IPS-20b (cell line): ENCODE measurements around the gene TTC23L.
"Not testable (repeated sequence)": the region's sequence is repeated elsewhere in the genome, so short reads cannot be mapped to it uniquely, and the experiment has no call there.

Source experiments
- H3K27ac ChIP-seq: one replicate; pipeline ENCODE4 v1.5.1; 2013; ENCODE audit warnings: low read length
- H3K27me3 ChIP-seq: 2 replicates; pipeline ENCODE4 v1.6.1; 2013; ENCODE audit warnings: mild to moderate bottlenecking, low read length, inconsistent platforms; ENCODE audit not compliant: insufficient read depth
- H3K36me3 ChIP-seq: 2 replicates; pipeline ENCODE4 v1.6.1; 2013; ENCODE audit warnings: low read depth, mild to moderate bottlenecking, inconsistent platforms, low read length, moderate library complexity; ENCODE audit not compliant: insufficient read depth
- H3K4me1 ChIP-seq: 2 replicates; pipeline ENCODE4 v1.6.1; 2013; ENCODE audit warnings: mild to moderate bottlenecking, control low read depth, inconsistent platforms, low read length, moderate library complexity; ENCODE audit not compliant: insufficient read depth
- H3K4me3 ChIP-seq: 2 replicates; pipeline ENCODE4 v1.5.1; 2013; ENCODE audit warnings: mild to moderate bottlenecking, low read length, inconsistent platforms
- H3K9ac ChIP-seq: 2 replicates; pipeline ENCODE4 v1.6.1; 2013; ENCODE audit warnings: low read depth, mild to moderate bottlenecking, inconsistent platforms, low read length, moderate library complexity
- H3K9me3 ChIP-seq: 2 replicates; pipeline ENCODE4 v1.6.1; 2013; ENCODE audit warnings: mild to moderate bottlenecking, low read depth, low read length, inconsistent platforms; ENCODE audit not compliant: insufficient read depth

TTC23L gene

DNA sequence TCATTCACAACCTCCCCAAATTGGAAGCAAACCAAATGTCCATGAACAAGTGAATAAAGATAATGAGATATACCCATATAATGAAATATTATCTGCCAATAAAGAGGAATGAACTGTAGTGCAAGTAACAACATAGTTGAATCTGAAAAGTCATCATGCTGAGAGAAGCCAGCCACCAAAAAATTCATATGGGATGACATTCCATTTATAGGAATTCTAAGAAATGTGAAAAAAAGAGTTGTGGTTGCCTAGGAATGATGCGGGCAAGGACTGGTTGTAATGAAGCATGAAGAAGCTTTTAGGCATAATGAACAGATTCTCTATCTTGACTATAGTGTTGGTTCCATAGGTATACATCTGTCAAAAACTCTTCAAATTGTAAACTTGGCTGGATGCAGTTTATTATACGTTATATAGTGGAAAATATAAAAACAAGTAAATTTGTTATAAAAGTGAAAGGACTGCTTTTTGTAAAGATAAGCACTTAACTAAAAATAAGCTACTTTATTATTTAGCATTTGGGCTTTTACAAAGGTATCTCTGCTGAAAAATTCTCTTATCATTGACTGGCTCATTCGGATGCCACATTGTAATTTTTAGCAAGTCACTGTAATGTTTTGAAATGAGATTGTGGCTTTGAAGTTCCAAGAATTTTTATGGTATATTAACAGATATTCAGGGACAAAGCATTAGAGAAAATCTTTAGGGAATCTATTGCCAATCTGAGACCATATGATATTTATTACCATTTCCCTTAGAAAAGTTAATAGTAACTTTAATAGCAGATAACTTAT is 21.2 kb upstream of the TTC23L start:
- Histone ChIP-seq H3K27me3 (no peaks in the 10 kb centered on the region), H3K4me3 (no peak overlapping the region), H3K27ac (no peak overlapping the region), H3K36me3 (peaks cover 85% of the 10 kb centered on the region), H3K9ac (no peak overlapping the region), H3K9me3 (no peaks in the 10 kb centered on the region), H3K4me1 (no peaks in the 10 kb centered on the region)

DNA sequence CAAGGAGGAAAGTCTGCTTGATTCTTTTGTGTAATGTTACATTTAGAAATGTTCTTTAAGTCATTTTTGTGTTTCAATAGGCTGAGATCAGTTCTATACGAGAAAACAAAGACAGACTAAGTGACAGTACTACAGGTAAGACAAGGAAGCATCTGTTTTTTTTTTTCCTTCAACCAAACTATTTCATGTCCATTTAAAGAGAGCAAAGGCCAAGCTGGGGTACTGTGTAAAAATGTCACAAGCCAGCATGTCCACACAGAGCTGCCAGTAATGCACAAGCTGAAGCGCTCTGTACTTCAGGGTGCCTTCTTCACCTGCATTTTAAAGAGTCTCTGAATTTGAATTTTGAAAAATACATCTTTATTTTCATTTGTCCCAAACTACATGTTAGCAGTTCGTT is 20.2 kb upstream of the TTC23L start:
- H3K36me3 ChIP-seq, result peaks cover 85% of the 10 kb centered on the region
- H3K9me3 ChIP-seq, result no peaks in the 10 kb centered on the region
- H3K27ac ChIP-seq, result no peak overlapping the region
- no peak overlapping the region for H3K4me3 ChIP-seq
- no peaks in the 10 kb centered on the region for H3K27me3 ChIP-seq
- H3K4me1 ChIP-seq, result no peaks in the 10 kb centered on the region
- H3K9ac ChIP-seq, result no peak overlapping the region

DNA sequence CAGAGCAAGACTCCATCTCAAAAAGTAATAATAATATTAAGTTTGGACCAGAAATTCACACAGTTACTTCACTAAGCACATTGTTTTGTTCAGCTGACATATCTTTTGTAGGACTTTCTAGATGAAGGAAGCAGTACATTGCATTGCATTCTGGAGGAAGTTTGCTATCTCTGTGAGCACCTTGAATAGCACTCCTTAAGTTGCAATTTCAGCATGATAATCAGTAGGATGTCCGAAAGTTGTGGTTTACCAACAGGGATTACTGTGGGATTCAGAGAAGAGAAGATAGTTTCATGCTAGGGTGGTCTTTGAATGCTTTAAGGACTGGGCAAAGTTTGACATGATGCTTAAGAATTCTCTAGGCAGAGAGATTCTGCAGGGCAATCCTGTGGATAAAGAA is 18.4 kb upstream of the TTC23L start:
- H3K36me3 ChIP-seq, result peaks cover 85% of the 10 kb centered on the region
- H3K27me3 ChIP-seq, result no peaks in the 10 kb centered on the region
- H3K9me3 ChIP-seq, result no peaks in the 10 kb centered on the region
- no peak overlapping the region for H3K27ac ChIP-seq
- H3K9ac ChIP-seq, result no peak overlapping the region
- H3K4me3 ChIP-seq, result no peak overlapping the region
- no peaks in the 10 kb centered on the region for H3K4me1 ChIP-seq

DNA sequence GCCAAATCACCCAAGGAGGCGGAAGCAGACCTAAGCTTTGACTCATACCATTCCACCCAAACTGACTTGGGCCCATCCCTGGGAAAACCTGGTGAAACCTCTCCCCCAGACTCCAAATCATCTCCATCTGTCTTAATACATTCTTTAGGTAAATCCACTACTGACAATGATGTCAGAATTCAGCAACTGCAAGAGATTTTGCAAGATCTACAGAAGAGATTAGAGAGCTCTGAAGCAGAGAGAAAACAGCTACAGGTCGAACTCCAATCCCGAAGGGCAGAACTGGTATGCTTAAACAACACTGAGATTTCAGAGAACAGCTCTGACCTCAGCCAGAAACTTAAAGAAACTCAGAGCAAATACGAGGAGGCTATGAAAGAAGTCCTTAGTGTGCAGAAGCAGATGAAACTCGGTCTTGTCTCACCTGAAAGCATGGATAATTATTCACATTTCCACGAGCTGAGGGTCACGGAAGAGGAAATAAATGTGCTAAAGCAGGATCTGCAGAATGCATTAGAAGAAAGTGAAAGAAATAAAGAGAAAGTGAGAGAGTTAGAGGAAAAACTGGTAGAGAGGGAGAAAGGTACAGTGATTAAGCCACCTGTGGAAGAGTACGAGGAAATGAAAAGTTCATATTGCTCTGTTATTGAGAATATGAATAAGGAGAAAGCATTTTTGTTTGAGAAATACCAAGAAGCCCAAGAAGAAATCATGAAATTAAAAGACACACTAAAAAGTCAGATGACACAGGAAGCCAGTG is 15.8 kb upstream of the TTC23L start:
- no peaks in the 10 kb centered on the region for H3K4me1 ChIP-seq
- H3K36me3 ChIP-seq, result peaks cover 91% of the 10 kb centered on the region
- no peak overlapping the region for H3K27ac ChIP-seq

DNA sequence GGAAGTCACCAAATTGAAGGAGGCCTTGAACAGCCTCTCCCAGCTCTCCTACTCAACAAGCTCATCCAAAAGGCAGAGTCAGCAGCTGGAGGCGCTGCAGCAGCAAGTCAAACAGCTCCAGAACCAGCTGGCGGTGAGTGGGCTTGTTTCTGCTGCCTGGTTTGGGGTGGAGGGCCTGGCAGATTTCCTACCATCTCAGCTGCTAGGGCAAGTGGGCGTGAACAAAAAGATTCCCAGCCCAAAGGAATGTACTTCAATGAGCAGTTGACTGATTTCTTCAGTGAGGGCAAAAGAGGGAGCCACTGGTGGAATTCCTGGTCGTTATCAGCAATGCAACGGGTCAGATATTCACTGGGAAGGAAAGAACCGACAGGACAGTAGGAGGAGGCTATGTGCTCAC is 12.6 kb upstream of the TTC23L start:
- Histone ChIP-seq H3K36me3 (peaks cover 95% of the 10 kb centered on the region), H3K27me3 (no peaks in the 10 kb centered on the region), H3K4me1 (no peaks in the 10 kb centered on the region), H3K9me3 (no peaks in the 10 kb centered on the region), H3K27ac (no peak overlapping the region), H3K9ac (no peak overlapping the region), H3K4me3 (no peak overlapping the region)

More for the DNA sequence above, 15.8 kb upstream of the TTC23L start:
- Histone ChIP-seq H3K9me3 (no peaks in the 10 kb centered on the region), H3K9ac (no peak overlapping the region), H3K4me3 (no peak overlapping the region), H3K27me3 (no peaks in the 10 kb centered on the region)

DNA sequence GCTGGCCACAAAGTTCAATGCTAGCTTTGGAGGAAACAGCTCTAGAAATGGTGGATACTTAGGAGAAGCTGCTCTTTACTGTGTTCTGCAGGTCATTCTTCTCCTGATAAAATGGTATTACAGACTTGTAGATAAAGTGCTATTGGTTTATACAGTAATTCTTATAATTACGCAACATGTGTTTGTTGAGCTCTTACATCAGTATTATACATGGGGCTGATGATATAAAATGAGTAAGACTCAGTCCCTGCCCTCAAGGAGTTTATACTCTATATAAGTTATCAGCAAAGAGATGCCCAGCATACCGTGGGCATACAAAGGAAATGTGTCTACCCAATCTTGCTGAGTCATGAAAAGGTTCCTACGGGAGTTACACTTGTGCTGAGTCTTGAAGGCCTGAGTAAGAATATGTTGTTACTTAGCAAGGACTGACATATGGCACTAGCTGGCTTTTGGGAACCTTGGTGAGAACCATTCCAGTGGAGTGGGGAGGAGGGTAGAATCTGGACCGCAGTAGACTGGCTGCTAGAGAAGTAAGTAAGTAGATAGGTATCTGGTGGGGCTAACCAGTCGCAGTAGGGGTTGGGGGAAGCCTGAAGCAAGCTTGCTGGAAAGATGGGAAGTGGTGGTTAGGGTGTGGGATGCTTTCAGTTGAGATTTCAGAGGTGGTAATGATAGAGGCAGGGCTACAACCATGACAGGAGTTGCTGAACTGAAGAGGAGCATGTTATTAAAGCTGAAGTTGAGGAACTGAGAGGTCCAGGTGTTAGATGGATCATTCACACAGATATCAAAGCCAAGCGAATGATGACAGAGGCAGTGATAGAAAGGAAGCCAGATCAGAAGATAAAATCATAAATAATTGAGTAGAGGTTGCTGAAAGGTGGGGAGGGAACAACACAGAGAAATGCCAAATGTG is 11.1 kb upstream of the TTC23L start:
- Histone ChIP-seq H3K27me3 (no peaks in the 10 kb centered on the region), H3K9me3 (no peaks in the 10 kb centered on the region), H3K9ac (no peak overlapping the region), H3K4me3 (no peak overlapping the region), H3K27ac (no peak overlapping the region), H3K4me1 (no peaks in the 10 kb centered on the region), H3K36me3 (peaks cover 100% of the 10 kb centered on the region)

DNA sequence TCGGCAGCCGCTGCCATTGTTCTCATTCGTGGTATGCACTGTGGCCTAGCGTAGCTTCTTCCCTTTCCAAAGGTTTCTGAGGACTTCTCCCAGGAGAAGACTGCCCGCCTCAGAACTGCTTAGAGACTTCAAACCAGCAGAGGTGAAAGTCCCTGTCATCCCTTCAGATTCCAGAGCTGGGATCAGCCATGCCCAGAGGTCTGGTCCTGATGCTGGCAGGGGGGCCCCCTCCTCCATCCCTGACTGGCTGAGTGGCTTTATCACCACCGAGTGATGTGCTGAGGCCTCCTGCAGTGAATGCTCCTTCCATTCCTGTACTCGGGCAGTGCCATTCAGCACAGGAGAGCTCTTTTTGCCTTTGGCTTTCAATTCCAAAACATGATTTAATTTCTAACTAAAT is 8.1 kb upstream of the TTC23L start:
- H3K4me1 ChIP-seq, H3K9me3 ChIP-seq, H3K27ac ChIP-seq, H3K9ac ChIP-seq, H3K27me3 ChIP-seq, H3K4me3 ChIP-seq: not testable (repeated sequence)
- peaks cover 80% of the 10 kb centered on the region for H3K36me3 ChIP-seq

DNA sequence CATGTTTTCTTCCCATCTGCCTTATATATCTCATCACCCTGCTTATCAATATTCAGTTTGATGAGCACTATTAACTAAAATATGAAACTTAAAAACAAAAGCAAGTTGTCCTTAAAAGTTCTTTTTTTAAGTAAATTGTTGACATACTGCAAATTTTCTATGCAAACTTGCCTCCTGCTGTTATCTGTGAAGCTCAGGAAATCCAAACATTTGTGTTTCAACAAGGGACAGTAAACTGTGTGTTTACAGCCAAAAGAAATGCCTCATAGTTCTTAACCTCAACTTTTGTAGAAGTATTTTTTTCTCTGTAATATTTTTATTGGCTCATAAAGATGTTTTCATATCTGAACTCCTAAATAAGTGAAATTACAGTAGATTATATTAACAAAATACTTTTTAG is 7.7 kb upstream of the TTC23L start:
- Histone ChIP-seq H3K9me3 (0 out of 2 replicates have a peak, but pooled peaks cover 4% of the 10 kb centered on the region), H3K4me1 (no peaks in the 10 kb centered on the region), H3K27ac (no peak overlapping the region), H3K36me3 (peaks cover 75% of the 10 kb centered on the region), H3K9ac (no peak overlapping the region), H3K4me3 (no peak overlapping the region), H3K27me3 (no peaks in the 10 kb centered on the region)

DNA sequence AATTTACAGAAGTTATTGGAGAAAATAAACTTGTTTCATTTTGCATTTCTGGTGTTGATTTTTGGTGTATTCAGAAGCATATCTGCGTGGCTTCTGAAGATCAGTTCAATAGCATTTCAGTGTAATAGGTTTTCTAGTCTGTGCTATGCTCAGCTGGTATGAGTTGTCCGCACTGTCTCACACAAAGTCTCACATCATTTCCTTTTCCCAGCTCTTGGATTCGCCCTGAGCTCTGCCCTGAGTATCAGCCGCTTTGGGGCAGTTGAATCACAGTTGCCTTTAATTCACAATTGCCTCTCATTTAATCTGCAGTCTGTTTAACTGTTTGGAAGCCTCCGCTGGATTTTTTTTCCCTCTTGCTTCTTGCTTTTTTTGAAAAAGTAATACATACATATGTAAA is 6.4 kb upstream of the TTC23L start:
- H3K9ac ChIP-seq, result no peak overlapping the region
- H3K27me3 ChIP-seq, result no peaks in the 10 kb centered on the region

DNA sequence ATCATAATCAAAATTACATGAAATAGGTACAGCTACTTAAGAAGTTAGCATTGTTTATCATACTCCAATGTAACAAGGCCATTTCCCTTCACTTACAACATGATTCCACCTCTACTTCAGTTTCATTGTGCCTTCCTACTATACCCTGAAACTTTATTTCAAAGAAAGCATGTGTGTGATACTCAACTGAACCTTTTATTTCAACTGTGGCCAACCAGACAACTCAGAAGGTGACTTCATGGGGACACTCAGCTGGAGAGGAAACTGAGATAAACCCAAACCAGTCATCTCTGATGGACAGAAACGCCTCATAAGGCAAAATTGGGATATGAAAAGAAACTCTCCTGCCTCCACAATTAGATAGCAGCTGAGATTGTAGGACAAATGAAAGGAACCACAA is 5.9 kb upstream of the TTC23L start:
- no peaks in the 10 kb centered on the region for H3K4me1 ChIP-seq
- peaks cover 57% of the 10 kb centered on the region for H3K36me3 ChIP-seq
- H3K4me3 ChIP-seq, result no peak overlapping the region
- no peaks in the 10 kb centered on the region for H3K27me3 ChIP-seq
- H3K27ac ChIP-seq, result no peak overlapping the region
- H3K9ac ChIP-seq, result no peak overlapping the region
- H3K9me3 ChIP-seq, result 0 out of 2 replicates have a peak, but pooled peaks cover 4% of the 10 kb centered on the region

More for the DNA sequence above, 6.4 kb upstream of the TTC23L start:
- H3K4me1 ChIP-seq, result no peaks in the 10 kb centered on the region
- H3K4me3 ChIP-seq, result no peak overlapping the region
- H3K36me3 ChIP-seq, result peaks cover 62% of the 10 kb centered on the region
- H3K27ac ChIP-seq, result no peak overlapping the region
- 0 out of 2 replicates have a peak, but pooled peaks cover 4% of the 10 kb centered on the region for H3K9me3 ChIP-seq

DNA sequence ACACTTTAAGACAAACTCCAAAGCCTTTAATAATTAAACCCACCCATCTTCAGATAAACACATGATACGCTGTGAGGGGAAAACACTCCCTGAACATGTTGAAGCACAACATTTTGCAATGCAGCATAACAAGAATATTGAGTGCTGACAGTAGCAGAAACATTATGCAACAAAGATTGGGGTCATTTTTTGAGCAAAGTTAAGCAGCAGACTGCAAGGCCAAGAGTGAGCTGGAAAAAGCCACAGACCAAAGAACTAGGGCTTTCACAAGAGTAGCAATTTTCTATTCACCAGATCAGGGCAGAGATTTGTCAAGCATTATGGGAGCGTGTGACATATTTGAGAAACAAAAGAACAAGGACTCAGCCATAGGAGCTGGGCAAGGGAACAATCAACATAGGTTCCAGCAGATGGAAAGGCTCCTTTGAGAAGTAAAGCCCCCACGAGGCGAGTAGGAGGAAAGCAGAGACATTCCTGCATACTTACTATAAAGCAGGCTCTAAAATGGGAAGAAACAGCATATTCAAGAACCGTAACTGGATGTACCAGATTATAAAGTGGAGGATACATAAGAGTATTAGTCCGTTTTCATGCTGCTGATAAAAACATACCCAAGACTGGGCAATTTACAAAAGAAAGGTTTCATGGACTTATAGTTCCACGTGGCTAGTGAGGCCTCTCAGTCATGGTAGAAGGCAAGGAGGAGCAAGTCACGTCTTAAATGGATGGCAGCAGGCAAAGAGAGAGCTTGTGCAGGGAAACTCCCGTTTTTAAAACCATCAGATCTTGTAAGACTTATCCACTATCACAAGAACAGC is 4.8 kb upstream of the TTC23L start:
- H3K27me3 ChIP-seq, result no peaks in the 10 kb centered on the region
- H3K9ac ChIP-seq, result no peak overlapping the region
- H3K27ac ChIP-seq, result no peak overlapping the region
- H3K4me1 ChIP-seq, result peaks cover 4% of the 10 kb centered on the region; the same call in 1 of the 2 replicates
- H3K4me3 ChIP-seq, result no peak overlapping the region
- H3K9me3 ChIP-seq, result 0 out of 2 replicates have a peak, but pooled peaks cover 4% of the 10 kb centered on the region
- H3K36me3 ChIP-seq, result peaks cover 46% of the 10 kb centered on the region
